IMR-90 (cell line): ENCODE results near the gene GRK5. TPM values are rescaled to one million over a fixed set of nuclear protein-coding genes. Genes with fewer than 3 reads are reported as not detected.

Experiments used
- ATAC-seq: fragments of 200-7000 bp; cut with Tn5 transposase; 2 replicates; pipeline ENCODE4 v1.9.1; 2020; ENCODE audit warnings: low read depth, mild to moderate bottlenecking, moderate library complexity
- BruUV-seq: library from RNA; stranded (reverse); fragments of 400-500 nt; replicated peaks from 2 replicates; lab custom pipeline; 2021; lab: Mats Ljungman, UMichigan
- CTCF ChIA-PET: fragments of 300-600 bp; formaldehyde crosslinking; extraction: SDS; loops from one replicate; lab custom pipeline; 2021; ENCODE audit warnings: antibody characterized with exemption; lab: Yijun Ruan, JAX
- POLR2A ChIA-PET: fragments of 300-600 bp; sonication (Branson Sonifier 250); formaldehyde crosslinking; loops from one replicate; lab custom pipeline; 2022; ENCODE audit warnings: antibody characterized with exemption; ENCODE audit not compliant: unreplicated experiment; lab: Charles Lee
- DNase-seq: peaks from one replicate; pipeline ENCODE4 v3.0.0; 2013
- H2AFZ ChIP-seq: replicated peaks from 2 replicates; pipeline ENCODE3; 2013; ENCODE audit warnings: low read length, mild to moderate bottlenecking; ENCODE audit not compliant: poor library complexity
- H2AK5ac ChIP-seq: 2 replicates; pipeline ENCODE4 v1.6.1; 2013; ENCODE audit warnings: low read depth, low read length, inconsistent platforms
- H2AK9ac ChIP-seq: replicated peaks from 2 replicates; pipeline ENCODE3; 2013; ENCODE audit warnings: mild to moderate bottlenecking, low read depth, low read length, moderate library complexity; ENCODE audit not compliant: poor library complexity
- H2BK120ac ChIP-seq: 2 replicates; pipeline ENCODE4 v1.6.1; 2013; ENCODE audit warnings: low read depth, low read length, inconsistent platforms
- H2BK15ac ChIP-seq: 3 replicates; pipeline ENCODE4 v1.6.1; 2013; ENCODE audit warnings: low read depth, low read length, inconsistent platforms
- H2BK20ac ChIP-seq: 2 replicates; pipeline ENCODE4 v1.6.1; 2013; ENCODE audit warnings: low read depth, mild to moderate bottlenecking, inconsistent platforms, low read length, moderate library complexity
- H2BK5ac ChIP-seq: 2 replicates; pipeline ENCODE4 v1.6.1; 2013; ENCODE audit warnings: mild to moderate bottlenecking, low read depth, low read length, inconsistent platforms; ENCODE audit not compliant: poor library complexity, severe bottlenecking
- H3K14ac ChIP-seq: replicated peaks from 2 replicates; pipeline ENCODE4 v1.6.1; 2013; ENCODE audit warnings: low read depth, low read length, inconsistent platforms
- H3K18ac ChIP-seq: 2 replicates; pipeline ENCODE4 v1.6.1; 2013; ENCODE audit warnings: low read depth, low read length, control low read depth
- H3K23ac ChIP-seq: 2 replicates; pipeline ENCODE4 v1.6.1; 2013; ENCODE audit warnings: low read depth, low read length, inconsistent platforms
- H3K27ac ChIP-seq: 2 replicates; pipeline ENCODE4 v1.5.1; 2013; ENCODE audit warnings: mild to moderate bottlenecking, control low read depth, low read length; ENCODE audit not compliant: insufficient read depth
- H3K27me3 ChIP-seq: 2 replicates; pipeline ENCODE4 v1.6.1; 2013; ENCODE audit warnings: low read length; ENCODE audit not compliant: control insufficient read depth, insufficient read depth
- H3K36me3 ChIP-seq: 2 replicates; pipeline ENCODE4 v1.6.1; 2013; ENCODE audit warnings: low read length, mixed read lengths; ENCODE audit not compliant: control insufficient read depth, insufficient read depth
- H3K4ac ChIP-seq: 2 replicates; pipeline ENCODE4 v1.6.1; 2013; ENCODE audit warnings: low read depth, low read length, inconsistent platforms
- H3K4me1 ChIP-seq: 2 replicates; pipeline ENCODE4 v1.6.1; 2013; ENCODE audit warnings: low read length, mixed read lengths; ENCODE audit not compliant: control insufficient read depth, insufficient read depth
- H3K4me2 ChIP-seq: 2 replicates; pipeline ENCODE4 v1.6.1; 2013; ENCODE audit warnings: low read depth, mild to moderate bottlenecking, control low read depth, low read length, moderate library complexity
- H3K4me3 ChIP-seq: 2 replicates; pipeline ENCODE4 v1.5.1; 2013; ENCODE audit warnings: low read depth, mild to moderate bottlenecking, control low read depth, low read length, moderate library complexity; ENCODE audit not compliant: insufficient read depth
- H3K56ac ChIP-seq: 2 replicates; pipeline ENCODE4 v1.6.1; 2013; ENCODE audit warnings: low read length, inconsistent platforms; ENCODE audit not compliant: insufficient read depth; ENCODE audit errors: extremely low read depth
- H3K79me1 ChIP-seq, 2 experiments: 2 replicates each; pipeline ENCODE4 v1.6.1; 2013; ENCODE audit warnings: low read length in 2 of 2, inconsistent platforms in 1 of 2, low read depth in 1 of 2
- H3K9ac ChIP-seq: 2 replicates; pipeline ENCODE4 v1.6.1; 2013; ENCODE audit warnings: low read depth, low read length, control low read depth
- H3K9me1 ChIP-seq: 2 replicates; pipeline ENCODE4 v1.6.1; 2013; ENCODE audit warnings: low read length, inconsistent platforms; ENCODE audit not compliant: insufficient read depth
- H3K9me3 ChIP-seq: 2 replicates; pipeline ENCODE4 v1.6.1; 2013; ENCODE audit warnings: low read length; ENCODE audit not compliant: control insufficient read depth, insufficient read depth
- H4K20me1 ChIP-seq: 2 replicates; pipeline ENCODE4 v1.6.1; 2013; ENCODE audit warnings: low read length, inconsistent platforms; ENCODE audit not compliant: insufficient read depth
- H4K5ac ChIP-seq: 2 replicates; pipeline ENCODE4 v1.6.1; 2013; ENCODE audit warnings: mild to moderate bottlenecking, low read depth, low read length, control low read depth
- H4K8ac ChIP-seq, 2 experiments: 2 replicates each; pipeline ENCODE4 v1.6.1; 2013; ENCODE audit warnings: low read depth in 2 of 2, low read length in 2 of 2, control low read depth in 1 of 2, inconsistent platforms in 1 of 2
- H4K91ac ChIP-seq: 2 replicates; pipeline ENCODE4 v1.6.1; 2013; ENCODE audit warnings: low read depth, low read length, inconsistent platforms; ENCODE audit not compliant: insufficient read depth
- RAD21 ChIP-seq: IDR thresholded peaks from 2 replicates; pipeline ENCODE4 v1.6.1; 2012; ENCODE audit warnings: low read length, improper control_type of control experiment
- SMC3 ChIP-seq: fragments of 150-350 bp; IDR thresholded peaks from 2 replicates; pipeline ENCODE4 v1.6.1; 2016; ENCODE audit warnings: low read depth, mild to moderate bottlenecking, antibody characterized with exemption, low read length, moderate library complexity
- WGBS, 2 experiments: methylation state at CpG; one replicate each; pipeline versions ENCODE4 v1.1.5 to v1.1.7; 2013; ENCODE audit warnings: missing lambda C conversion rate in 2 of 2; ENCODE audit not compliant: insufficient read length in 1 of 2; ENCODE audit errors: extremely low coverage in 2 of 2; 5-methylcytosine and 5-hydroxymethylcytosine counted together
- dilution Hi-C: fragments of 300-500 bp; cut with HindIII; formaldehyde crosslinking; loops from one replicate; pipeline ENCODE4 v1.14.3; 2018; ENCODE audit warnings: low sequenced_read_pairs; ENCODE audit not compliant: unreplicated experiment
- in situ Hi-C: fragments of 300-500 bp; cut with MboI; formaldehyde crosslinking; loops from 3 replicates; pipeline ENCODE4 v1.14.3; 2019; ENCODE audit warnings: low sequenced_read_pairs, inconsistent platforms, mixed read lengths
- intact Hi-C: fragments of 100-400 bp; cut with micrococcal nuclease; formaldehyde crosslinking; loops from 2 replicates; pipeline ENCODE4 v1.10.0; 2022
- polyA plus RNA-seq, 3 experiments: library from polyadenylated mRNA; depleted of rRNA; stranded (reverse); fragments of >200 nt; gene quantifications; 2 replicates each; pipeline ENCODE4 v1.2.3, GENCODE V29; 2012; ENCODE audit warnings: low replicate concordance in 1 of 3
- total RNA-seq: library from RNA; depleted of rRNA; stranded (reverse); fragments of >200 nt; gene quantifications from 2 replicates; pipeline ENCODE4 v1.2.3, GENCODE V29; 2012

The GRK5 gene
- total and polyA plus RNA-seq, 2 of the 4 experiments (the other 2 are of a cell fraction) = 12.9 to 16.3 TPM

GRCh38 chr10:119364645-119365600, 157.6 kb downstream of the GRK5 start:
- no peak overlapping the region; the same call in 1 of the 2 replicates for H4K5ac ChIP-seq
- no peak overlapping the region for H3K23ac ChIP-seq
- no peak overlapping the region; the same call in 1 of the 2 replicates for H2BK20ac ChIP-seq
- H3K27ac ChIP-seq = peak overlapping the region; percentile 53; the same call in 1 of the 2 replicates
- H2AK9ac ChIP-seq = no peak overlapping the region
- H4K8ac ChIP-seq = no peak overlapping the region; a peak in 1 of 4 replicates
- H4K20me1 ChIP-seq = peaks cover 40% of the 10 kb centered on the region
- H2BK5ac ChIP-seq = no peak overlapping the region
- 54% methylated on average over 4 of the region's 11 CpGs; no CpG with 5 or more reads in 1 of the 2 experiments for WGBS, 2 experiments
- in situ Hi-C loops (no loop called here), intact Hi-C loops (no loop called here), dilution Hi-C loops (no loop called here)
- ATAC-seq = peak; percentile 9; the same call in 1 of the 2 replicates
- peaks cover 45% of the 10 kb centered on the region for H3K9me1 ChIP-seq
- peak overlapping the region; percentile 42; the same call in 1 of the 2 replicates for H3K18ac ChIP-seq
- peaks cover 36% of the 10 kb centered on the region for H3K36me3 ChIP-seq
- no peak overlapping the region for H3K4me2 ChIP-seq
- TF ChIP-seq SMC3 = no peak
- TF ChIP-seq RAD21 = peak; percentile 11; the same call in 1 of the 2 replicates
- H2BK15ac ChIP-seq = no peak overlapping the region
- H3K9ac ChIP-seq = no peak overlapping the region; the same call in 1 of the 2 replicates
- H3K4ac ChIP-seq = peak overlapping the region; percentile 8; the same call in 1 of the 2 replicates
- H4K91ac ChIP-seq = no peak overlapping the region
- ChIA-PET POLR2A (no interaction called here), CTCF (interaction anchor here (0.7 to 1.3 kb wide), 5 partner anchors 13 to 165 kb away, joined by 3 to 4 read pairs (median 3); no protein-coding TSS in a partner anchor)
- DNase-seq = peak; percentile 31
- H3K9me3 ChIP-seq = no peaks in the 10 kb centered on the region
- no peak overlapping the region for H2BK120ac ChIP-seq
- H2AFZ ChIP-seq = peak overlapping the region; percentile 8
- peaks cover 50% of the 10 kb centered on the region for H3K4me1 ChIP-seq
- no peak overlapping the region for H3K4me3 ChIP-seq
- H3K56ac ChIP-seq = no peak overlapping the region
- H3K79me1 ChIP-seq = peaks cover 24 to 84% of the 10 kb centered on the region in 2 experiments; a peak in 3 of 4 replicates
- H3K27me3 ChIP-seq = no peaks in the 10 kb centered on the region
- H2AK5ac ChIP-seq = peak overlapping the region; percentile 66; the same call in 1 of the 2 replicates
- no peak overlapping the region for H3K14ac ChIP-seq
- no TSS peak for BruUV-seq
